C4-2B (cell line): ENCODE results near the gene AFAP1.

Source experiments
- ZFX ChIP-seq: fragments of 450-650 bp; IDR thresholded peaks from 2 replicates; pipeline ENCODE4 v1.6.1; 2017
- TF ChIP-seq, protein P1 (sequence below): fragments of 450-650 bp; conservative IDR thresholded peaks from 2 replicates; pipeline ENCODE4 v1.5.1; 2017; ENCODE audit warnings: mild to moderate bottlenecking

DNA sequence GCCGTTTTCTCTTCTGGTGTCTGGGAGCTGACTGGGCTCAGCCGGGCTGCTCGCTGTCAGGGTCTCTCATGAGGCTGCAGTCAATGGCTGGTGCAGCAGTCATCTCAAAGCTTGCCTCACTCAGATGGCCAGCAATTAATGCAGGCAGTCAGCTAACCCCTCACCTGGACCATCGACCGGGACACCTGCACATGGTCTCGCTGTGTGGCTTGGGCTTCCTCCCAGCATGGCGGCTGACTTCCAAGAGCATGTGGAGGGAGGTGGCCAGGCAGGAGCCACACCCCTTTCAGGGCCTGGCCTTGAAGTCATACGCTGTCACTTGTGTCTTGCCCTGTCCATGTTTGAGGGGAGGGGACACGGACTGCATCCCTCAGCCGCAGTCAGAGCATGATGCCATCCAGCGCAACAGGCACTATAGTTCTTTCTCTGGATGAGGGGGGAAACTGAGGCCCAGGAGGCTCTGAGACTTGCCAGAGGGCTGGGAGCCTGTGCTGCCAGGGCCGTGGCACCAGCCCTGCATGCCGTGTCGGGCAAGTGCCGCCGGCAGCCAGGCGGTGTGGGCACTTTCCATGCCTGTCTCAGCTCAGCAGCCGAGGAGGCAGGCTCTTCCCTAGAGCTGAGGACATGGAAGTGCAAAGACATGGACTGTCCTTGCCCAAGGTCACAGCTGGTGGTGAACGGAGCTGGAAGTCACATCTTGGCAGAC lies 201.8 kb downstream of the AFAP1 start:
- TF ChIP-seq ZFX = no peak
- TF ChIP-seq, protein P1, sequence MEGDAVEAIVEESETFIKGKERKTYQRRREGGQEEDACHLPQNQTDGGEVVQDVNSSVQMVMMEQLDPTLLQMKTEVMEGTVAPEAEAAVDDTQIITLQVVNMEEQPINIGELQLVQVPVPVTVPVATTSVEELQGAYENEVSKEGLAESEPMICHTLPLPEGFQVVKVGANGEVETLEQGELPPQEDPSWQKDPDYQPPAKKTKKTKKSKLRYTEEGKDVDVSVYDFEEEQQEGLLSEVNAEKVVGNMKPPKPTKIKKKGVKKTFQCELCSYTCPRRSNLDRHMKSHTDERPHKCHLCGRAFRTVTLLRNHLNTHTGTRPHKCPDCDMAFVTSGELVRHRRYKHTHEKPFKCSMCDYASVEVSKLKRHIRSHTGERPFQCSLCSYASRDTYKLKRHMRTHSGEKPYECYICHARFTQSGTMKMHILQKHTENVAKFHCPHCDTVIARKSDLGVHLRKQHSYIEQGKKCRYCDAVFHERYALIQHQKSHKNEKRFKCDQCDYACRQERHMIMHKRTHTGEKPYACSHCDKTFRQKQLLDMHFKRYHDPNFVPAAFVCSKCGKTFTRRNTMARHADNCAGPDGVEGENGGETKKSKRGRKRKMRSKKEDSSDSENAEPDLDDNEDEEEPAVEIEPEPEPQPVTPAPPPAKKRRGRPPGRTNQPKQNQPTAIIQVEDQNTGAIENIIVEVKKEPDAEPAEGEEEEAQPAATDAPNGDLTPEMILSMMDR = no peak
